K562 (cell line): ENCODE results near the gene MAPK8IP2. TPM values are rescaled to one million over a fixed set of nuclear protein-coding genes. Genes with fewer than 3 reads are reported as not detected.

Experiments
- CBX2 ChIP-seq: fragments of 200-600 bp; sonication (generic); IDR thresholded peaks from one replicate; pipeline ENCODE4 v1.6.1; 2012; ENCODE audit warnings: mild to moderate bottlenecking, low read length, inconsistent platforms; ENCODE audit not compliant: insufficient read depth, poor library complexity, severe bottlenecking
- EGR1 ChIP-seq: fragments of 450-650 bp; conservative IDR thresholded peaks from 2 replicates; pipeline ENCODE4 v1.6.1; 2017; ENCODE audit warnings: mild to moderate bottlenecking
- LCOR ChIP-seq: sonication (generic); formaldehyde crosslinking; IDR thresholded peaks from 2 replicates; pipeline ENCODE4 v1.8.0; 2022; ENCODE audit warnings: mild to moderate bottlenecking, missing genetic modification reagents
- MBD2 ChIP-seq: sonication (generic); IDR thresholded peaks from 2 replicates; pipeline ENCODE4 v1.6.1; 2016; ENCODE audit warnings: low read depth, borderline replicate concordance
- RBM17 ChIP-seq: fragments of 200-400 bp; formaldehyde crosslinking; IDR thresholded peaks from 2 replicates; pipeline ENCODE4 v1.6.1; 2017; ENCODE audit warnings: low read depth, mild to moderate bottlenecking, low read length, borderline replicate concordance
- SMAD4 ChIP-seq: fragments of 250-450 bp; sonication (Bioruptor Pico); conservative IDR thresholded peaks from 2 replicates; pipeline ENCODE4 v1.8.0; 2021; ENCODE audit warnings: inconsistent platforms, mild to moderate bottlenecking, moderate library complexity
- TEAD4 ChIP-seq, 2 experiments: sonication (generic) in 1 of 2; formaldehyde crosslinking in 1 of 2; IDR thresholded peaks; 2 replicates each; pipeline versions ENCODE4 v1.6.1 to v1.8.0; 2012 to 2022; ENCODE audit warnings: borderline replicate concordance in 1 of 2, inconsistent platforms in 1 of 2, low read length in 1 of 2, mild to moderate bottlenecking in 1 of 2, missing genetic modification reagents in 1 of 2
- TSC22D4 ChIP-seq: fragments of 450-650 bp; IDR thresholded peaks from 2 replicates; pipeline ENCODE4 v1.6.1; 2016; ENCODE audit warnings: missing genetic modification characterization, missing biosample characterization, control low read depth
- YBX1 ChIP-seq: fragments of 450-650 bp; IDR thresholded peaks from 2 replicates; pipeline ENCODE4 v1.7.1; 2016; ENCODE audit warnings: mild to moderate bottlenecking
- ZFPM2 ChIP-seq: fragments of 250-450 bp; sonication (Bioruptor Pico); IDR thresholded peaks from 2 replicates; pipeline ENCODE4 v1.5.1; 2022; ENCODE audit warnings: mild to moderate bottlenecking
- ZKSCAN8 ChIP-seq: fragments of 200-800 bp; sonication (Bioruptor generic); IDR thresholded peaks from 2 replicates; pipeline ENCODE4 v1.6.1; 2016; ENCODE audit warnings: missing genetic modification characterization, missing compliant biosample characterization
- ZNF175 ChIP-seq: fragments of 200-800 bp; sonication (Bioruptor generic); IDR thresholded peaks from 2 replicates; pipeline ENCODE4 v1.6.1; 2016; ENCODE audit warnings: low read depth, mild to moderate bottlenecking, missing genetic modification characterization, missing compliant biosample characterization
- ZNF224 ChIP-seq: sonication (generic); formaldehyde crosslinking; IDR thresholded peaks from 2 replicates; pipeline ENCODE4 v1.8.0; 2022; ENCODE audit warnings: mild to moderate bottlenecking, missing genetic modification reagents
- ZSCAN32 ChIP-seq: fragments of 450-650 bp; formaldehyde crosslinking; IDR thresholded peaks from 2 replicates; pipeline ENCODE4 v1.4.0; 2020; ENCODE audit warnings: mild to moderate bottlenecking, moderate library complexity
- polyA plus RNA-seq, 8 experiments: library from polyadenylated mRNA; depleted of rRNA in 4 of 8; stranded (reverse) in 5 of 8; unstranded in 3 of 8; fragments of >200 nt; fragmentation: Nextera tagmentation in 2 of 8; fragmentation: Illumina TruSeq in 1 of 8; extraction: Ambion mirVana in 2 of 8; extraction: Trizol in 1 of 8; gene quantifications; 2 replicates each; pipeline versions ENCODE4 v1.2.1 to v1.2.3, GENCODE V29; 2011 to 2014; ENCODE audit warnings: inconsistent platforms in 1 of 8, missing spikeins in 1 of 8
- total RNA-seq, 7 experiments: library from RNA; depleted of rRNA in 6 of 7; stranded (reverse); fragments of >200 nt in 6 of 7; fragmentation: Illumina TruSeq in 2 of 7; extraction: Trizol in 2 of 7; gene quantifications; 2 replicates each; pipeline versions ENCODE4 v1.2.1 to v1.2.3, GENCODE V29; 2011 to 2021; ENCODE audit warnings: low replicate concordance in 1 of 7
- TF ChIP-seq, protein P1 (sequence below): fragments of 250-450 bp; sonication (Bioruptor Pico); IDR thresholded peaks from 2 replicates; pipeline ENCODE4 v1.4.0; 2020
- TF ChIP-seq, protein P2 (sequence below), 2 experiments: fragments of 200-800 bp in 1 of 2; sonication (Bioruptor generic) in 1 of 2; sonication (generic) in 1 of 2; formaldehyde crosslinking in 1 of 2; IDR thresholded peaks in 1 of 2; conservative IDR thresholded peaks in 1 of 2; 2 replicates each; pipeline versions ENCODE4 v1.5.0 to v1.6.1; 2016 to 2020; ENCODE audit warnings: missing compliant biosample characterization in 1 of 2, missing genetic modification characterization in 1 of 2, missing genetic modification reagents in 1 of 2
- TF ChIP-seq, protein P3 (sequence below): fragments of 250-450 bp; sonication (Bioruptor Pico); IDR thresholded peaks from 2 replicates; pipeline ENCODE4 v1.8.0; 2021; ENCODE audit warnings: borderline replicate concordance, mild to moderate bottlenecking, moderate library complexity; ENCODE audit not compliant: poor library complexity, severe bottlenecking

MAPK8IP2 gene
- total and polyA plus RNA-seq, 9 of the 15 experiments (the other 6 are each of a cell fraction or from before 2014, with no cell fraction given) = 0.01 to 0.47 (median 0.07) TPM; not detected in 2

- TF ChIP-seq, protein P1, sequence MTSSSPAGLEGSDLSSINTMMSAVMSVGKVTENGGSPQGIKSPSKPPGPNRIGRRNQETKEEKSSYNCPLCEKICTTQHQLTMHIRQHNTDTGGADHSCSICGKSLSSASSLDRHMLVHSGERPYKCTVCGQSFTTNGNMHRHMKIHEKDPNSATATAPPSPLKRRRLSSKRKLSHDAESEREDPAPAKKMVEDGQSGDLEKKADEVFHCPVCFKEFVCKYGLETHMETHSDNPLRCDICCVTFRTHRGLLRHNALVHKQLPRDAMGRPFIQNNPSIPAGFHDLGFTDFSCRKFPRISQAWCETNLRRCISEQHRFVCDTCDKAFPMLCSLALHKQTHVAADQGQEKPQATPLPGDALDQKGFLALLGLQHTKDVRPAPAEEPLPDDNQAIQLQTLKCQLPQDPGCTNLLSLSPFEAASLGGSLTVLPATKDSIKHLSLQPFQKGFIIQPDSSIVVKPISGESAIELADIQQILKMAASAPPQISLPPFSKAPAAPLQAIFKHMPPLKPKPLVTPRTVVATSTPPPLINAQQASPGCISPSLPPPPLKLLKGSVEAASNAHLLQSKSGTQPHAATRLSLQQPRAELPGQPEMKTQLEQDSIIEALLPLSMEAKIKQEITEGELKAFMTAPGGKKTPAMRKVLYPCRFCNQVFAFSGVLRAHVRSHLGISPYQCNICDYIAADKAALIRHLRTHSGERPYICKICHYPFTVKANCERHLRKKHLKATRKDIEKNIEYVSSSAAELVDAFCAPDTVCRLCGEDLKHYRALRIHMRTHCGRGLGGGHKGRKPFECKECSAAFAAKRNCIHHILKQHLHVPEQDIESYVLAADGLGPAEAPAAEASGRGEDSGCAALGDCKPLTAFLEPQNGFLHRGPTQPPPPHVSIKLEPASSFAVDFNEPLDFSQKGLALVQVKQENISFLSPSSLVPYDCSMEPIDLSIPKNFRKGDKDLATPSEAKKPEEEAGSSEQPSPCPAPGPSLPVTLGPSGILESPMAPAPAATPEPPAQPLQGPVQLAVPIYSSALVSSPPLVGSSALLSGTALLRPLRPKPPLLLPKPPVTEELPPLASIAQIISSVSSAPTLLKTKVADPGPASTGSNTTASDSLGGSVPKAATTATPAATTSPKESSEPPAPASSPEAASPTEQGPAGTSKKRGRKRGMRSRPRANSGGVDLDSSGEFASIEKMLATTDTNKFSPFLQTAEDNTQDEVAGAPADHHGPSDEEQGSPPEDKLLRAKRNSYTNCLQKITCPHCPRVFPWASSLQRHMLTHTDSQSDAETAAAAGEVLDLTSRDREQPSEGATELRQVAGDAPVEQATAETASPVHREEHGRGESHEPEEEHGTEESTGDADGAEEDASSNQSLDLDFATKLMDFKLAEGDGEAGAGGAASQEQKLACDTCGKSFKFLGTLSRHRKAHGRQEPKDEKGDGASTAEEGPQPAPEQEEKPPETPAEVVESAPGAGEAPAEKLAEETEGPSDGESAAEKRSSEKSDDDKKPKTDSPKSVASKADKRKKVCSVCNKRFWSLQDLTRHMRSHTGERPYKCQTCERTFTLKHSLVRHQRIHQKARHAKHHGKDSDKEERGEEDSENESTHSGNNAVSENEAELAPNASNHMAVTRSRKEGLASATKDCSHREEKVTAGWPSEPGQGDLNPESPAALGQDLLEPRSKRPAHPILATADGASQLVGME (CRISPR knock-in tag) = no peak
- TF ChIP-seq RBM17 (no peak), LCOR (CRISPR knock-in tag) (peak; percentile 85), TEAD4 (IDR thresholded peaks at IDR 0.05; ENCODE audit: low read length) (no peak), TEAD4 (CRISPR knock-in tag; IDR thresholded peaks at IDR 0.05; ENCODE audit: borderline replicate concordance) (peak; percentile 94), TSC22D4 (tag) (no peak), ZFPM2 (no peak), MBD2 (no peak), SMAD4 (CRISPR knock-in tag) (peak; percentile 61), CBX2 (no peak), ZNF224 (CRISPR knock-in tag) (peak; percentile 94; the same call in 1 of the 2 replicates), YBX1 (no peak), ZNF175 (CRISPR knock-in tag) (0 out of 2 replicates have a peak, but pooled peaks have one; percentile 26), ZKSCAN8 (CRISPR knock-in tag) (no peak), EGR1 (no peak), ZSCAN32 (no peak)
- TF ChIP-seq, protein P2, sequence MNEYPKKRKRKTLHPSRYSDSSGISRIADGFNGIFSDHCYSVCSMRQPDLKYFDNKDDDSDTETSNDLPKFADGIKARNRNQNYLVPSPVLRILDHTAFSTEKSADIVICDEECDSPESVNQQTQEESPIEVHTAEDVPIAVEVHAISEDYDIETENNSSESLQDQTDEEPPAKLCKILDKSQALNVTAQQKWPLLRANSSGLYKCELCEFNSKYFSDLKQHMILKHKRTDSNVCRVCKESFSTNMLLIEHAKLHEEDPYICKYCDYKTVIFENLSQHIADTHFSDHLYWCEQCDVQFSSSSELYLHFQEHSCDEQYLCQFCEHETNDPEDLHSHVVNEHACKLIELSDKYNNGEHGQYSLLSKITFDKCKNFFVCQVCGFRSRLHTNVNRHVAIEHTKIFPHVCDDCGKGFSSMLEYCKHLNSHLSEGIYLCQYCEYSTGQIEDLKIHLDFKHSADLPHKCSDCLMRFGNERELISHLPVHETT (CRISPR knock-in tag; conservative IDR thresholded peaks at IDR 0.05 in 1 of 2, IDR thresholded peaks at IDR 0.05 in 1 of 2) = peak; percentile 65 to 99; a peak in 3 of 4 replicates
- TF ChIP-seq, protein P3, sequence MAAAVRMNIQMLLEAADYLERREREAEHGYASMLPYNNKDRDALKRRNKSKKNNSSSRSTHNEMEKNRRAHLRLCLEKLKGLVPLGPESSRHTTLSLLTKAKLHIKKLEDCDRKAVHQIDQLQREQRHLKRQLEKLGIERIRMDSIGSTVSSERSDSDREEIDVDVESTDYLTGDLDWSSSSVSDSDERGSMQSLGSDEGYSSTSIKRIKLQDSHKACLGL = peak; percentile 57
Measured at GRCh38 chr22:50599816-50600455, 657 bp upstream of the MAPK8IP2 start (continued).
